ENCODE data around the gene KCTD7.
"Not testable (repeated sequence)": the region's sequence is repeated elsewhere in the genome, so short reads cannot be mapped to it uniquely, and the experiment has no call there.

KCTD7 gene

GRCh38 chr7:66655113-66655806, 26.6 kb downstream of the KCTD7 start:
- not testable (repeated sequence) for DNase-seq

- not testable (repeated sequence) for DNase-seq
Measured at GRCh38 chr7:66655826-66656485, 27.3 kb downstream of the KCTD7 start.

GRCh38 chr7:66657798-66658197, 29.1 kb downstream of the KCTD7 start:
- no peak for DNase-seq

DNA sequence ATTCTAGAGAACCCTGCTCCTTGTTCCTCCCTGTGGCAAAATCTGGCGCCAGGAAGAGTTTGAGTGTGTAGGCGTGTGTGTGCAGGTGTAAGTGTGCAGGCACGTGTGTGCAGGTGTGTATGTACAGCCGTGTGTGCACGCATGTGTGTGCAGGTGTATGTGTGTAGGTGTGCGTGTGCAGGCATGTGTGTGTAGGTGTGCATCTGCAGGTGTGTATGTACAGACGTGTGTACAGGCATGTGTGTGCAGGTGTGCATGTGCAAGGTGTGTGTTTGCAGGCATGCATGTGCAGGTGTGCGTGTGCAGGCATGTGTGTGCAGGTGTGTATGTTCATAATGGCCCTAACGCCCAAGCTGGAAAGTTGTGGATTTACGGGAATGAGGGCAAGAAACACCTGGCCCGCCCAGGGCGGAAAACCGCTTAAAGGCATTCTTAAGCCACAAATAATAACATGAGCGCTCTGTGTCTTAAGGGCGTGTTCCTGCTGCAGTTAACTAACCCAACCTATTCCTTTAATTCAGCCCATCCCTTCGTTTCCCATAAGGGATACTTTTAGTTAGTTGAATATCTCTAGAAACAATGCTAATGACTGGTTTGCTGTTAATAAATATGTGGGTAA, 34.1 kb downstream of the KCTD7 start:
- DNase-seq: no peak

- DNase-seq: no peak
Measured at GRCh38 chr7:66664590-66665293, 36.1 kb downstream of the KCTD7 start.

DNA sequence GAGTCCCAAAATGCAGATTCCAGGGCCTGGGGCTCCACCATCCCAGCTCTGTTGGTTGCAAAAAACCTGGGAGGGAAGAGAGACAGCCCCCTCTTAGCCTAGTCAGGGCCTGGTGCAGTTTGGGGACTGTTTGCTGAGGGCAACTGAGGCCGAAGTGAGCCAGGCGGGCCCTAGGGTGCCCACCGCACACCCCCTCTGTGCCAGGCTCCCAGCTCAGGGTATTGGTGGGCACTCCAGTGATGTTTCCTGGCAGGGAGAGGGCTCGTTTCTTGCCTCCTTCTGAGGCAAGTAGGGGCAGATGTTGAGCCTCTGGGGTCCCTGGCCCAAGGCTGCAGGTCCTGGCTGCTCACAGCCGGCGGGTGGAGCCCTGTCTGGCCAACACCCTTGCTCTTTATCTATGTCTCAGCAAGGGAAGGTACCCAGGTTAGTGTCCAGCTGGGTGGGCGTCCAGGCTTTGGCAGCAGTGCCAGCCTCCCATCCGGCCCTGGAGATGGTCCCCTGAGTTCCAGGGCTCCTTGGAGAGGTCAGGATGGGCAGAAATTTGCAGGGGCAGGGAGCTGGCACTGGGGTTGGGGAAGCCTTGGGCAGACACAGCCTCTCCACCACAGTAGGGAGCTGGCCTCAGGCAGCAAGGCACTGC, 37.8 kb downstream of the KCTD7 start:
- DNase-seq: no peak

DNA sequence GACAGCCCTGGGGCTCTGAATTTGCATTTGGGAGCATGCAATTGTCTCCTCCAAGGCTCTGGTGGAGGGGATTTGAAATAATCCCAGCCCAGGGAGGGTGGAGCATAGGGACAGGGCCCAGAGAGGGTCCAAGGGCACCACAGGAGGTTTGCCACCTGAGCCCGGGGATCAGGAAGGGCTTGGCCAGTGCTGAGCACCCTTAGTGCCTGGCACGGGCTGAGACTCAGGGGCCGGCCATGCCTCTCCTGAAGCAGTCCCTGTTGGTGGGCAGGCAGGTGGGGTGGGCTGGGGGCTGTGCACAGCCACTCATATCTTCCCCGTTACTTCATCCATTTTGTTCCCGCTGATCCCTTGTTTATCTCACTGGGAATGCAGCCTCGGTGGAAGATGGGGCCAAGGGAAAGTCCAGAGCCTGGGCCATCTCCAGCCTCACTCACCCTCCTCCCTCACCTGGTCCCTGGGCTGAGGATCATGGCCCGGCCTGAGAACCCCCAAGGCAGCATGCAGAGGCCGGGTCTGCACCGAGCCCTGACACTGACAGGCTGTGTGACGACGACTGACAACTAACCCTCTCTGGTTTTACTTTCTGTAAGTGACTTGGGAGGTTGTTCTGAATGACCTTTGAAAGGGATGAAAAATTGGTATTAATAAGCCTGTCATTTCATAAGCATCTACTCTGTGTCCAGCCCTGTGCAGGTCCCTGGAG, 38.5 kb downstream of the KCTD7 start:
- DNase-seq: no peak

DNA sequence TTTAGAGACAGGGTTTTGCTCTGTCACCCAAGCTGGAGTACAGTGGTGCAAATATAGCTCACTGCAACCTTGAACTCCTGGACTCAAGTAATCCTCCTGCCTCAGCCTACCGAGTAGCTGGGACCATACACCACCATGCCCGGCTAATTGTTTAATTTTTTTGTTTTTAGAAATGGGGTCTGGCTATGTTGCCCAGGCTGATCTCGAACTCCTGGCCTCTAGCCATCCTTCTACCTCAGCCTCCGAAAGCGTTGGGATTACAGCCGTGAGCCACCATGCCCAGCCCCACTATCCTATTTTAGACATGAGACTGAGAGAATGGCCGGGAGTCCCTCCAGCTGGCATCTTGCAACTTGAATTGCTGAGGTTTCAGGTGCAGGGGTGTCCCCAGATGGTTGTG, 39.4 kb downstream of the KCTD7 start:
- DNase-seq: no peak

GRCh38 chr7:66668677-66669076, 40.0 kb downstream of the KCTD7 start:
- no peak for DNase-seq

DNA sequence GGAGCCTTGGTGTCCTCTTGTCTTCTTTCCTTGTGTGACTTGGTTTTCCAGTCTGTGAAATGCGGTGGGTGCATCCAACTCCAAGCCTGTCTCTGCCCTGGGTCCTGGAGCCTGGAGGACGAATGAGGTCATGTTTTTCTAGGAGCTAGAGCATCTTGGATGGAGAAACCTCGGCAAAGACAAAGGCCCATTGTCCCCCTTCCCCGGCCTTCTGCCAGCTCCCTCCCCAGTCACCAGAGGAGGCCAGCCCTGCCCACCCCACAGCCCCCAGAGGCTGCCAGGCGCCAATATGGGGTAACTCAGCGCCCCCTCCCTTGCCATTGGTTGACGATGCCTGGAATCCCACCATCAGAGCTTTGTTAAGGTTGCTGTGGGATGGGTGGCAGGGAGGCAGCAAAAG, 40.4 kb downstream of the KCTD7 start:
- no peak for DNase-seq

DNA sequence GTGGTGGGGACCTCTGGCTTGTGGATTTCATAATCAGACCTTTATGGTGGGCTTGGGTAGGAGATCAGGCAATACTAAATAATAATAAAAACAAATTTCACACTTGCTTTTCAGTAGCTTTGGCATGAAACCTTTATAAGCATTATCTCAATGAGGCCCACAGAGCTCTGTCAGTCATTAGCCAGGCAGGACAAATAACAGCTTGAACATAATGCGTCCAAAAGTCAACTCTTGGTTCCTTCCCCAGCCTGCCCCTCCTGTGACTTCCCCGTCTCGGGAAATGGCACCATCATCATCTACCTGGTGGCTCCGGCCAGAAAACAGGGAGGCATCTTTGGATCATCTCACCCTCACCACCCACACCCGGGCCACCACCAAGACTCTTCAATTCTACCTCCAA, 40.8 kb downstream of the KCTD7 start:
- no peak for DNase-seq

GRCh38 chr7:66671034-66671433, 42.4 kb downstream of the KCTD7 start:
- DNase-seq: no peak

- DNase-seq: not testable (repeated sequence)
Measured at GRCh38 chr7:66671486-66671885, 42.8 kb downstream of the KCTD7 start.

GRCh38 chr7:66672432-66673123, 43.9 kb downstream of the KCTD7 start:
- DNase-seq: not testable (repeated sequence)

- not testable (repeated sequence) for DNase-seq
Measured at GRCh38 chr7:66673124-66673640, 44.5 kb downstream of the KCTD7 start.

DNA sequence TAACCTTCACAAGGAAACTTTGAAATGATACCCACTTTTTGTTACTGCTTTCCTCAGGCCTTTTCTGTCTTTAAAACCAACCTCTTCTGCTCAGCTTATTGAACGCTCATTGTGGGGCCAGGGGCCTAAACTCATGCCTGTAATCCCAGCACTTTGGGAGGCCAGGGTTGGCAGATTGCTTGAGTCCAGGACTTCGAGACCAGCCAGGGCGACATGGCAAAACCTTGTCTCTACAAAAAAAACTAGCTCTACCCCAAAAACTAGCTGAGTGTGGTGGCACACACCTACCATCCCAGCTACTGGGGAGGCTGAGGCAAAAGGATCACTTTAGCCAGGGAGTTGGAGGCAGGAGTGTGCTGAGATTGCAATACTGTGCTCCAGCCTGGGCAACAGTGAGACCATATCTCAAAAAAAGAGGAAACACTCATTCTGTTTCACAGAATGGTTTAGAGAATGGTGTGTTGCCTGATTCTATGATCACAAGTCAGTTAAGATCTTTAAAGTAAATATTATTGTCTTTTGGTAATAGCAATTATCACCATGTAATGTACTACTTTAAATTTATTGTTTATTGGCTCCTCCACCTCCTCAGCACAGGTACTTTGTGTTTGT, 51.1 kb downstream of the KCTD7 start:
- DNase-seq: no peak

DNA sequence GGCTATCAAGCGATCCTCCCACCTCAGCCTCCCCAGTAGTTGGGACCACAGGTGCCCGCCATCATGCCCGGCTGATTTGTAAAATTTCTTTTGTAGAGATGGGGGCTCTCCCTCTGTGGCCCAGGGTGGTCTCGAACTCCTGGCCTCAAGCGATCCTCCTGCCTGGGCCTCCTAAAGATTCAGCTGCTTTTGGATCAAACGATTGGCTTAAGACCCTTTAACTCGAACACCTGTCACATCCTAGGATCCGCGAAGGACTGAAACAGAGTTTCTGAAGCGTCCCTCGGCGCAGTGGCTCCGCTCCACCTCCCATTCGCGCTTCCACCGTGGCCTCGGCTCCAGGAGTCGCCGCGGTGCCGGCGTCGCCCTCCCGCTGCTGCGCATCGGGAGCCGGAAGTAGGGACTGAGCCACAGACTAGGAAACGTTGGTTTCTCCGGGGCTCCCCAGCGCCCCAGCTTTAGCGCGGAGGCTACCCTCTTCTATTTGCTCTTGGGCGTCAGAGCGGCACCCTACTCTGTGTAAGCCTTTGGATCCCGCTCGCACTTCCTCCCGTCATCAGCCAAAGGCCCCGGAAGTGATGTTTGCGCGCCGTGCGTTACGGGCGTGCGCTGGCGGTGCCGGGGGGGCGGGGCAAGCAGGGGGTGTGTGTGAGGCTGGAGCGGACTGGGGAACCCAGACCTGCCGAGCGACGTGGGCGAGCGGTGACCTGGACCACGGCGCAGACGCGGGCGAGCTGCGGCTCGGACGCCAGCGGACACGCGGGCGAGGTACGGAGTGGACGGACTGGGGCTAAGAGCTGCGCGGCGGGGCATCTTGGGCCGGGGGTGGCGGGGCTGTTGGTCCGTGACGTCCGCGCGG, 53.0 kb downstream of the KCTD7 start:
- peak; percentile 73 for DNase-seq

DNA sequence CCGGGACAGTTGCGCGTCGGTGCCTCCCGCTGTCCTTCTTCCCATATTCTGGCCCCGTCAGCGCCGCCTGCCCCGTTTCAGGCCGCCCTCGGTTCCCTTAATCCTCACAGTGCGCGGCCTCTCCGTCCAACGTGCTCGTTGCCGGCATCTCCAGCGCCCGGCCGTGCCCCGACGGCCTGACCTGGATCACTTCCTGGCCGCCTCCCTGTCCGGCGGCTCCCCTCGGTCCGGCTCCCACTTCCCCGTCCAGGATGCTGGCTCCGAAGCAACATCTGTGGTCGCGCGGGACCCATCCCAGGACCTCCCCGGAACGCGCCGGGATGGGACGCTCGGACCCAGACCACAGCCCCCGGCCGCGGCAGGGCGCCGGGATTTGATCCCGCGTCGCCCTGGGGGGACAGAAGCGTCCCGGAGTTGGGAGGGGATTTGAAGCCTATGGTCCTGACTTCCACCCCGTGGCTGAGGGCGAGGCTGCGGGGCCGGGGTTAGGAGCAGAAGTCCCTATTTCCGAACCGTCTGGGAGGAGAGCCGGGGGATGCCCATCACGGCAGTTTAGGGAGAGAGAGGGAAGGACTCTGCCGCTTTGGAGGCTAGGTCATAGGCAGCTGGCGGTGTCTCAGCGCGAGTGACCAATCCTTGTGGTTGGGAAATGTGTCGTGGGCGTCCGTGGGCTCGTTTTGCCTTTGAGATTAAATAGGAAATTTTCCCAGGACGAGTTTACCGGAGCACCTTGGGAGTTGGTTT, 53.8 kb downstream of the KCTD7 start:
- no peak for DNase-seq

GRCh38 chr7:66683094-66683769, 54.6 kb downstream of the KCTD7 start:
- not testable (repeated sequence) for DNase-seq

Measured in NCI-H2081 treated with DMSO at 0.1 percent for 48 hours (cell line).